GM19438 (cell line): ENCODE measurements around the gene CACNA1S.

Source experiments
- ATAC-seq: cut with Tn5 transposase; IDR thresholded peaks from one replicate; pipeline ENCODE4 v1.9.1; 2021; ENCODE audit warnings: low read depth; ENCODE audit not compliant: unreplicated experiment

The CACNA1S gene

DNA sequence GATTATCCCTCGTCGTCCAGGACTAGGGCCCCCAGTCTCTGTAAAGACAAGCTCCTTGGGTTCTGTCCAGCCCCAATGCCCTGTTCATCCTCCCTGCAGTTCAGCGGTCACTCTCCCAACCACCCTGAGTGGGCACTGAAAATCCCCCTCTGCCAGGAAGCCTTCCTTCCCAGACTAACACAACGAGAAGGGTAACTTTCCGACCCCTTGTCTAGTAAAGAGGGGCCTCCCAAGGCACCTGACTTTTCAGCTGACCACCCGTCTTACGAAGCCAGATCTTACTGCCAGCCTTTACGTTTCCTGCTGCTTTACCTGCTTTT is 28.7 kb upstream of the CACNA1S start:
- no peak for ATAC-seq

DNA sequence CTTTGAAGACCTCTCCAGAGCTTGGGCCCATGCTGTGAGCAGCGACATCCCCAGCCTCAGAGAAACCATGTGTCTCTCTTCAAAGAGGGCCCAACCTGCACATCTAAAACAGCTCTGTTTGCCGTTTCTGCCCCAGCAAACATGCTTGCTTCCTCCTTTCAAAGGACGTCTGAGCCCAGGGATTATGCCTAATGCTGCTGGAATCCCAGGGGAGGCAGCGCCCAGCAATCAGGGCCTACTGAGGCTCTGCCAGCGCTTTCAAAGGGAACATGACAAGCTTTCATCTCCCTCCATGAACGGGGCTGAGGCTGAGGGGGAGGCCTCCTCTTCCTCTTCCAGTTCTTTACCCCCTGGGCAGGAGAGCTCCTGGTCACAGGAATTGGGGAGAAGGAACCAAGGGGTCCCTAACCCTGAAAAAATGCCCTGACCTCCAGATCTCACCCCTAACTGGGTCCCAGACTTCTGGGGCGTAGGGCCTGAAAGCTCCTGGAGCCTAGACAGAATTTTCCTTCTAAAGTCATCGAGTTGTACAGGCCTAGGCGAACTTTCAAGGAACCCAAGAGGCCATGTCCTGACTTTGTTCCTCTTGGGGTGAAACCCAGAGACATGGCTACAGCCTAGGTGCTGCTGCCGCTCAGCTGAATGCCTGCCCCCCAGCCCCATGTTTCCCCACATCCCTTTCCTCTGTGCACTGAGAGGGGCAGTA is 28.2 kb upstream of the CACNA1S start:
- ATAC-seq: no peak

DNA sequence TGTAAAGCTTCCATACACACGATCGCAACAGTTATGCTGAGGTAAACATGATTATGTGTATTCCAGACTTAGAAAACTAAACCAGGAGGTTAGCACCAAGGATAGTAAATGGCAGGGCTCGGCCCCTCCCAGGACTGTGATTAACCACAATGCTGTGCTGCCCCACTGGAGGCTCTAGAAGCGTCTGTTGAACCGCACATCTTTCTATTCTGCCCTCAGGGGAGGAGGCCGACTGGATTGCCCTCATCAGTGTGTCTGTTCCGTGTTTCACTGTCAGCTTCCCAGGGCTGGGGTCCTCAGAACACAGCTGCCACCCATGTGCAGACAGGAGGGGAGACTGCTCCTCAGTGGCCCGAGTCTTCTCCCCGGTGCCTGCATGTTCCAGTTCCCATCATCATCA is 27.5 kb upstream of the CACNA1S start:
- ATAC-seq: no peak

DNA sequence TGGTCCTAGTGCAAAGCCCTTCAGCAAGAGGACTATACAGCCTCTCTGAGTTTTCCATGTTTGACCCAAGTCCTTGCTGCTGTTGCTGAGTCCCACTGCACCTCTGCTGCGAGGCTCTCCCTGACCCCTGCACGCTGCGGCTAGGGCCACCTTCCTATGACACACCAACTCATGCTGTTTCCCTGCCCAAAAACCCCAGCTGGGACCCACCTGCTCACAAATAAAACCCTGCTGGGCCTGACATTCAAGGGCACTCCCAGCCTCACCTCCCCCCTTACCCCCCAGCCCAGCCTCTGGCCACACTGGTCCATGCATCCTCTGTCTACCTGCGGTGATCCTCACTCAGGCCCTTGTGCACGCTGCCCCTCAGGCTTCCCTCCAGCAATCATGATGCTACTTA is 27.1 kb upstream of the CACNA1S start:
- no peak for ATAC-seq

DNA sequence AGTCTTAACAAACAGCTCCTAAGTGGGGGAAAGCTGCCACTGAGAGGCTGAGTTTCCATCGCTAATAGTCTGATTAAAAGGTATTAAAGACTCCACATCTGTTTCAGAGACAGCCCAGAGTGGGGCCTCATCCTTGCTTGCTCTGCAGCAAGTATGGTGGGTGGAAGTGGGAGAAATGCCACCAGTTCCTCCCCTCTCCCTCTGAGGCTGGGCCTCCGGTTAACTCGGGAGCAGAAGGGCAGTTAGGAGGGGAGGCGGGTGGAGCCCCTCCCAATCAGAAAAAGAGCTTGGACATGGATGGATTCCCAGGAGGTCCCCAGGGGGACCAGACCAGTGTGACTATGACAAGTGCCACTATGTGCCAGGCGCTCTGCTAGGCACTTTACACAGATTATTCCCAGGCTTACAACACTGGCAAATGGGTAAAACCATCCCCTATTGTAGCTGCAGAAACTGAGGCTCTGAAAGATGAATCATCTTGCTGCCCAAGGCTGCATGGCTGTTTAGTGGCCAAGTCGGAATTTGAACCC is 26.1 kb upstream of the CACNA1S start:
- no peak for ATAC-seq

DNA sequence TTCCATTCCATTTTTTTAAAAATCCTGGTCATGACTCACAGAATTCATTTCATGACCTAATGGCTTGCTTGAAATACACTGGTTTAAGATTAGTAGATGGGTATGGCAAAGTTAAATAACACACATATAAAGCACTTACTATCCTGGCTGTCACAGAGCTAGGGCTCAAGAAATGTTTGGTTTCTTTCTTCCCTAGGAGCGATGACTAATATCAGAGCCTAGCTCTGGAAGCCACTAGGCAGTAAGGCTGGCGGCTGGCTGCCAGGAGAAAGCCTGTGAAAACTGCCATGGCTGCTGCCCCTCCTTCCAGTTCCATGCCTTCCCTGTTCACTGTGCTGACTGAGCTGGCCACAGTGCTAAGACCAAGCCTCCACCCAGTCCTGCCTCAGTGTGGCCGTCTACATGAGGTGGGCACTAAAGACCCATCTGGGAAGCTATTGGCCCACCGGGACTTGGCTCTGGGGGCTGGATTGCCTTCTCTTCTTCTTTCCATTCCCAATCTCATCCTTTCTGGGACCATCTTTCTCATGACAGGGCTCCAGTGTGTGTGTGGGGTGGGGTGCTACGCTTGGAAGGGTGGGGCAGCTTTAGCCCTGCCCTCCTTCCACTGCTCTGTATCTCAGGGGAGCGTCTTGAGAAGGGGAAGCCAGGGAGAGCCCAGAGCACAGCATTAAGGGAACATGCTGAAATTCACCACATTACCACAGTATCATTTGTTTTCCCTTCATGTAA is 25.5 kb upstream of the CACNA1S start:
- no peak for ATAC-seq

DNA sequence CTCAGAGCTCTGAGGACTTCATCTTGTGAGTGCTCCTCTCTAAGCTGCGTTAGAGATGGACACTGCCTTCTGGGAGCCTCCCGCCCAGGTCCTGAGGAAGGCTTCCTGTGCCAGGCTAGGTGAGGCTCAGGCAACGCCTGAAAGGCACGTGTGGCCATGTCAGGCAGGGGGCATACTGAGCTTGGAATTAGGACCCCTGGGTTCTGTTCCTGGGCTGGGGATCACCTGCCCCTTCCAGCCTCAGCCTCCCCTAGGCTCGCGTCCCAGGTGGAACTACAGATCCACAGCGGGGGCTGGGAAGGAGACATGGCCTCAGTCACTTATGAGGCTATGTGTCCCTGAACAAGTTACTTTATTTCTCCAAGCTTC is 24.8 kb upstream of the CACNA1S start:
- no peak for ATAC-seq

DNA sequence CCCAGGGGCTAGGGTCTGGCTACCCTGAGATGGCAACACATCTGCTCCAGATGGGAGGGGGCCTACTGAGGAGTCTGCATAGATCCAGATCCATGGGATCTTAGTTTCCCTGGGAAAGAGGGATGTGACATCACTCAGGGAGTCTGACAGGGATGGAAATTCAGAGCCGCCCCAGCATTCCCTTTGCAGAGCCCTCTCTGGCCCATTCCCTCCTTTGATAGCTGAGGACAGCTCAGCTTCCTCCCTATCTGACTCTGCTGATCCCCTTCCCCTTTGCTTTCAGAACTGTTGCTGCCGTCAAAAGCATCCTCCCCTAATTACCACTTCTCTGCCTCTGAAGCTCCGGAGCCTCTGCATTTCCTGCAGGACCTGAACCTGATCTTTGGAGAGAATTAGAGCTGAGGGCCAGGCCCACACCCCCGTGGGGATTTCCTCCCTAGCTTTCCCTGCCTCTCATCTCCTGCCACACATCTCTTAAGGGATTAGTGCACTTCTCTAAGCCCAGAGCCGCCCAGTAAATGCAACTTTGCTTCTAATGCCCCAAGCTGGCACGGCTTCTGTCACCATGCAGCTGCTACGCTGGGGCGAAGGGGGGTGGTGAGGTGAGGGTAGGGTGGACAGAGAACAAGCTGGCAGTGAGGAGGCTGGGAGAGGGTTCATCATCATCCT is 24.3 kb upstream of the CACNA1S start:
- no peak for ATAC-seq

DNA sequence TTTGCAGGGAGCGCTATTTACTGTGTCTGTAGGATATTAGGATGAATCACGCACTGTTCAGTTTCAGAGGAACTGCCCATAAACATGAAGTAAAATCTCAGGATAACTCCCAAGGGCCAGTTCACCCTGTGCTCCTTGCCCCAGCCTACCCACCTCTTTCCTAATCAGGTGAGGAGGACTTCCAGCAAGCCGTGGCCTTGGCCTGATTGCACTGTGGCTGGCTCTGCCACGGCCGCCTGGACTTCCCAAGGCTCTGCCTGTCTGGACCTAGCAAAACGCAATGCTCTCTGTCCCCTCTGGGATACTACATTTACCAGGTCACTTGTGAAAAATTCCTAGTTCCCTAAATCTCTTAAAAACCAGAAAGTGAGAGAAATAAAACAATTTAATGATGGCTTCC is 22.2 kb upstream of the CACNA1S start:
- ATAC-seq: no peak

DNA sequence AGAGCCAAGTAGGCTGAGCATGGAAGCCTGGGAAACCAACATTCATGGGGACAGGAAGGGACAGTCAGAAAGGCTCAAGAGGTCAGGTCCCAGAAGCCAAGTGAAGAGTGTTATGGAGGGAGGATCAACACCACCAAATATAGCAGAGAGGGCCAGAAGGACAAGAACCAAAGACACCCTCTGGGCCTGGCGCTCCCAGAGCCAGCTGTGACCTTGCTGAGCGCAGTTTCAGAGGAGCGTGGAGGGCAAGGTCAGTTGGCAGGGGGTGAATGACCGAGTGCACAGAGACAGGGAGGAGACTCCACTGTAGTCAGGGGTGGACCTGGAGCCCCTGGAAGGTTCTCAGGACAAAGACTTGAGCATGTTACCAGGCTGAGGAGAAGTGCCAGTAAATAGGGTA is 19.2 kb upstream of the CACNA1S start:
- no peak for ATAC-seq

DNA sequence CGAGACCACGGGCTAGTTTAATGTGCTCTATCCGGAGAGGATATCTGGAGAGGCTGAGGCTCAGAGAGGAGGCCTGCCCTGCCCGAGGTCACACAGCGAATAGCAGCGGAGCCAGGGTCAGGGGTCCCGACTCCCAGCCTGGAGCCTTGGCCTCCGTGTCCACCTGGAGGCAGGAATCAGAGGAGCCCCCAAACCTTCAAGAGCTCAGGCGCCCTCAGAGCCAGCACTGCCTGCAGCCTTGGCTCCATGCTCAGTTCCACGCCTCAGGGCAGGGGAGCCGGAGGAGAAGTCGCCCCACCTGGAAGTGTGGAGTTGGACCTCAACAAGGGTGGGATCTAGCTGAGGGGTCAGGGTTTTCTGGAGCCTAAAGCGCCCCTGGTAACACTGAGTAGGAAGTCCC is 16.7 kb upstream of the CACNA1S start:
- ATAC-seq: no peak

DNA sequence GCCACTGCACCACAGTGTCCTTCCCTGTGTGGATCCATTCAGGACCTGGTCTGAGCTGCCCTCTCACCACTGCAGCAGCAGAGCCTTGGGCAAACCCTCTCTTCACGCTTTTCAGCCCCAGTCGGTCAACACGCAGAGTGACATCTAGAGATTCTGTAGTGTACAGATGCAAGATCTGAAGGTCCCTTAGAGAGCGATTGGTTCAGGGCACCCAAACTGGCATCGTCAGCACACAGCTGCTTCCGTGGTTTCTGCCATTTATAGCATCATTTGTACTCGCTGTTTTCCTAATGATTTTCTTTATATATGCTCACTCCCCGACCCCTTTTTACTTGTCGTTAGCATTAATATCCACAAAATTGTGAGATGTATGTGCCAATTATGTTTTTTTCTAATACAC is 16.2 kb upstream of the CACNA1S start:
- no peak for ATAC-seq

DNA sequence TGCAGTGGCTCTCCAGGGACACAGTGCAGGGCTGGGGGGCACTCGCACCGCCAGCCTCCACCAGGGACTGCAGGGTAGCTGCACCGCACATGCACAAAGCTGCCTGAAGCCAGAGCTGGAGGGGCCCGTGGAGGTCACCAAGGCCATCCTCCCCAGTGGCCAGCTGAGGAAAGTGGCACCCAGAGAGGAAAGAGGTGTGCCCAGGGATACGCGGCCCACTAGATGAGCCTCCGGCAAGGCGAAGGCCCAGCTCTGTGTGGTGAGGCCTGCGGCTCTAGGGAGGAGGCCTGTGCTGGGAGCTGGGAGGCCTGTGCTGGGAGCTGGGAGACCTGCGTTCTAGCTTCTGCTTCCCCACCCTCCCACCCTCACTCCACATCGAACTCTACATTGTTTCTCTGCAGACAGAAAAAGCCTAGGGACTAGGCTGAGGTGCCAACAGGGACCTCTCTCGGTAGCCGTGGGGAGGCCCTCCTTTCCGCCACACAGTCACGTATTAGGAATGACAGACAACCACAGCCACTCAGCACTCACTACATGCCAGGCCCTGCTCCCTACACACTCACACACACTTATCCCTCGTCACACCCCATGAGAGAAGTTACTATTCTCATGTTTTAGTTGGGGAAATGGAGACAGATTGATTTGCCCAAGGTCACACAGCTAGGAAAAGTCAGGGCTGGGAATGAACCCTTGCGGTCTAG is 15.7 kb upstream of the CACNA1S start:
- no peak for ATAC-seq

DNA sequence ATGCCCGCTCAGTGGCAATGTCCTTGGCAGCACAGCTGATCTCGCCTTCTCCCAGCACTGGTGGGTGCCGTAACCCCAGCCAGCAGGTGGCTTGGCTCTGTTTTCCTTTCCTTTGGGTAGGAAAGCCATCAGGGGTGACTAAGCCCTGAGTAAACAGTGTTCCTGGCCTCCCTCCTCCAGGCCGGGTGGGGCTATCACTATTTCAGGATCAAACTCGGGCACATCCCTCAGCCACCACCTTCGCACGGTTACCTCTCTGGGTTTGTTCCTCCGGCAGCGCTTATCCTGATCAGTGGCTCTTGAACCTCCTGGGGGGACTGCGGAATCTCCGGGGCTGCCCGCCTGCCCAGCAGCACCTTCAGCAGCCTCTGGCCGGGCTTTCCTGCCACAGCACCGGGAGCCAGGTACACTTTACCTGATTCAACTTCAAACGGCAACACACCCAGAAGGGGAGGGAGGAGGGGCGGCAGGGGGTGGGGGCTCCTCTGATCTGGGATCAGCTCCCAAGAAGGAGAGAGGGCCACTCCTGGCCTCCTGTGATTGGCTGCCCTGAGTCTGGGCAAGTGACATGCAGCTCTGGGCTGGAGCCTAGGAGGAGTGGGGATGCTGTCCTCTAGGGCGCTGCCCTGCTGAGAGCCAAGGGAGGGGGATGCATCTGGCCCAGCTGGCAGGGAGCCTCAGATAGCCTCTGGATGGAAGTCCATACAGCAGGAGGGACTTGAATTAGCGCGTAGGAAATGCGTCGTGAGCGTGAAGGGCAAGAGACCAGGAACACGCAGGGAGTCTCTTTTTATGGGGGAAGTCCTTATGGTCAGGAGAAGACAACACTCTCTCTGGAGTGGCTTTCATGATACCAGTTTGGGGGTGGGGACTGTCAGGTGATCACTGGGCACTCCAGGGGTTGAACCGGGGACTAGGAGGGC is 14.9 kb upstream of the CACNA1S start, which contains the start of gene ASCL5:
TSS of gene ASCL5 (minus strand) at position 353 of the 923 bp plus-strand sequence. CDS start 11,812 bp downstream, outside the sequence.
- ATAC-seq: no peak

DNA sequence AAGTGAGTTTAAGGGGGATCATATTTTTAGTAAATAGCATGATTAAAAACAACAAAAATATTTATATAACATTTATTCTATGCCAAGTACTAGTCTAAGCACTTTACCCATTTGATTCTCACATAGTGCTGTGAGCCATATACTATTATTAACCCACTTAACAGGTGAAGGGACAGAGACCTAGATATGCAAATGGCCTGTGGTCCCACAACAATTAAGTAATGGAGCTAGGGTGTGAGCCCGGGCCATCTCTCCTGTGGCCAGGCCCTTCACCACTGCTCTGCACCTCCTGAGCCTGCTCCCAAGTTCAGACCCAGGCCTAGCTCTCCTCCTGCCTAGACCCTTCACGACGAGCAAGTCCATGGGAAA is 14.2 kb upstream of the CACNA1S start:
- no peak for ATAC-seq

DNA sequence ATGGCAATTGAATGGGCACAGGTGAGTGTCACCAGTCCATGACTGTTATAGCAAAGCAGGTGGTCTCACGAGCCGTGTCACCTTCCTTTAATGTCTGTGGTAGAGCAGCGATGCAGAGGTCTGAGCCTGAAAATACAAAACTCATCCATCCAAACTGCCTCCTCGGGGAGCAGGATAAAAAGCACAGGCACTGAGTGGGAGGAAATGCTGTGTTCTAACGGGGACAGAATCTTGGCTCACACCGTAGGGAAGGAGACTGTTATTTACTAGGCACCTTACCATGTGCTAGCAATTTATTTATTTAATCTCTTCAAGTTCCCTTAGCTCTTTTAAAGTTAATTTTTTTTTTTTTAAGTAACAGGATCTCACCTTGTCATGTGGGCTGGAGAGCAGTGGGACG is 13.6 kb upstream of the CACNA1S start:
- ATAC-seq: no peak

DNA sequence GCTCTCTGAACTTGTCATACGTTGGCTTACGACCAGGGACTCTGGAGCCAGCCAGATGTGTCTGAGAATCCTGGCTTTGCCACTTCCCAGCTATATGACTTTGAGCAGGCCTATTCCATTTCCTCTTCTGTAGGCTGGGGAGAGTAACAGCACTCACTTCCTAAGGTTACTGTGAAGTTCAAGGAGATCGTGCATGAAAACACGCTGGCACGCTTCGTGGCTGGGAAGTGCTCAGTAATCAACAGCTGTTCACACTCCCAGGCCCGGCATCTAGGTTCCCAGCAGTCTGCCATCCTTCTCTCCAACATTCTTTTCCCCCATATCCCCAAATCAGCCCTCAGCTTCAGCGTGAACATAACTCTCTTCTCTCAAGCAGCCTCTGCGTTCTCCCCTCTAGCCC is 12.8 kb upstream of the CACNA1S start:
- no peak for ATAC-seq

DNA sequence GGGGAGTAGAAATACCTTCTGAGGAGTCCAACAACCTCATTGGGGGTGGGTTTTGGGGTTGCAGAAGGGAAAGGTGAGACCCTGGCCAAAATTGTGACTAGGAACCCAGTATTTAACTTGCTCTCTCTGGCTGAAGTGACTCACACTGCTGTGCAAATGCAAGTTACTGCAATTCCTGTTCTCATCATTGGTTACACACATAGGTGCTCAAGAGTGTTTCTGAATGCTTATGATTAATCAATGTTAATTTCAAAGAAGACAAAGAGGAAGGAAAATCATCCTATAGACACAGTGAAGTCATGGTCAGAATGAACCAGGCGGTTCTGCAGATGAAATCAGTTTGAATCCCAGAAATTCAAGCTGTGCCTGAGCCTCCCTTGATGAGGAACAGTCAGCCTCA is 11.6 kb upstream of the CACNA1S start:
- ATAC-seq: no peak

DNA sequence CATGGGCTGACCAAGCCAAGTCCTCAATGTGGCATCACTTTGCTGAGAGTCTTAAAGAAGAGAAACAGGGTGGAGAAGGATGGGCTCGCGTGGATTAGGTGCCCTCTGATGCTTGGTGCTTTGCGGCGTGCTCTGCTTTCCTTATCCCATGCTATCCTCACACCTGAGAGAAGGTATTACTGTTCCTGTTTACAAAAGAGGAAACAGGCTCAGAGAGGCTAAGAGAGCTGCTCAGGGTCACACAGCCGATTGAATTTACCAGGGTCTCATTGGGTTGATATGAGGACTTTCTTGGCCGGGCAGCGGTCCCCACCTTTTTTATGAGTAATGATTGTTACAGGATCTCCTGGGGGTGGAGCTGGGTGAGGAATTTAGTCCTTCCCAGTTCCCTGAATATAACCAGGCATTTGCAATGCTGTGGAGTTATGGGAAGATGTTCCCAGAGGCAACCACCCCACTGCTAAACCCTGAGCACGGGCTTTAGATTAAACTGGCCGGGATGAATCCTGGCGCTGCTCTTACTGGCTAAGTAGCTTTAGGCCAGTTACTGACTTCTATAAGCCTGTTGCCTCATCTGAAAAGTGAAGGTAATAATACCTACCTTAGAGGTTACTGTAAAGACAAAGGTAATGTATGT is 10.2 kb upstream of the CACNA1S start:
- no peak for ATAC-seq
